Muscle layer of colon (tissue), 2 donors: ENCODE results near the gene GLI3.
"Not testable (repeated sequence)": the region's sequence is repeated elsewhere in the genome, so short reads cannot be mapped to it uniquely, and the experiment has no call there.

Experiments used
- H3K27ac ChIP-seq: one replicate; pipeline ENCODE4 v1.7.0; 2013; ENCODE audit warnings: low read depth, mild to moderate bottlenecking, low read length, moderate library complexity
- H3K27me3 ChIP-seq, 2 donors: one replicate each; pipeline ENCODE4 v1.7.0; 2013; ENCODE audit warnings: low read length in 2 of 2, mild to moderate bottlenecking in 2 of 2; ENCODE audit not compliant: insufficient read depth in 2 of 2, control insufficient read depth in 1 of 2
- H3K36me3 ChIP-seq: one replicate; pipeline ENCODE4 v1.7.0; 2013; ENCODE audit warnings: mild to moderate bottlenecking, low read length; ENCODE audit not compliant: insufficient read depth
- H3K4me1 ChIP-seq: one replicate; pipeline ENCODE4 v1.7.0; 2013; ENCODE audit warnings: mild to moderate bottlenecking, low read length; ENCODE audit not compliant: insufficient read depth
- H3K4me3 ChIP-seq, 2 donors: one replicate each; pipeline ENCODE4 v1.7.0; 2013; ENCODE audit warnings: low read length in 2 of 2, low read depth in 1 of 2, mild to moderate bottlenecking in 1 of 2, moderate library complexity in 1 of 2
- H3K9ac ChIP-seq: one replicate; pipeline ENCODE4 v1.7.0; 2013; ENCODE audit warnings: low read length
- H3K9me3 ChIP-seq: one replicate; pipeline ENCODE4 v1.7.0; 2013; ENCODE audit warnings: mild to moderate bottlenecking, low read length
- donor health status: abdominal sarcoma.
- donor health status: Adenocarcinoma of cecum.

GLI3 gene

GRCh38 chr7:42210333-42210732 lies 26.7 kb downstream of the GLI3 start:
- Histone ChIP-seq H3K9ac (no peak overlapping the region), H3K4me1 (peaks cover 27% of the 10 kb centered on the region), H3K36me3 (no peaks in the 10 kb centered on the region), H3K9me3 (no peaks in the 10 kb centered on the region), H3K27me3 (no peaks in the 10 kb centered on the region), H3K27ac (no peak overlapping the region), H3K4me3 (no peak overlapping the region)

DNA sequence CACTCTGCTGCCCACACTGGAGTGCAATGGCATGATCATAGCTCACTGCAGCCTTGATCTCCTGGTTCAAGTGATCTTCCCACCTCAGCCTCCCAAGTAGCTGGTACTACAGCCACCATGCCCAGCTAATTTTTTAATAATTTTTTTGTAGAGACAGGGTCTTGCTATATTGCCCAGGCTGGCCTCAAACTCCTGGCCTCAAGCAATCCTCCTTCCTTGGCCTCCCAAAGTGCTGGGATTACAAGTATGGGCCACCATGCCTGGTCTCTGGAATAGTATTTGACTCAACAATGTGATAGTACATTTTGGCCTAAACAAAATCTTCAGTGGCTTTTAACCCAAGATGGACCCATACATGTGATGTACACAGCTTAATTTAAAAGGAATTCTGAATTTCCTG lies 27.9 kb downstream of the GLI3 start:
- H3K4me1 ChIP-seq, result peaks cover 29% of the 10 kb centered on the region
- not testable (repeated sequence) for H3K27me3 ChIP-seq, H3K9me3 ChIP-seq, H3K27ac ChIP-seq, H3K9ac ChIP-seq, H3K4me3 ChIP-seq, H3K36me3 ChIP-seq

- peaks cover 24% of the 10 kb centered on the region for H3K4me1 ChIP-seq
- H3K27ac ChIP-seq, result no peak overlapping the region
- H3K9me3 ChIP-seq, result no peaks in the 10 kb centered on the region
These were observed 28.4 kb downstream of the GLI3 start for GRCh38 chr7:42208572-42208971.

GRCh38 chr7:42207420-42207819 lies 29.6 kb downstream of the GLI3 start:
- Histone ChIP-seq H3K9me3 (no peaks in the 10 kb centered on the region), H3K4me3 (no peak overlapping the region)

More at GRCh38 chr7:42208572-42208971, 28.4 kb downstream of the GLI3 start:
- no peaks in the 10 kb centered on the region for H3K27me3 ChIP-seq
- H3K36me3 ChIP-seq, result no peaks in the 10 kb centered on the region
- H3K9ac ChIP-seq, result no peak overlapping the region
- no peak overlapping the region for H3K4me3 ChIP-seq

GRCh38 chr7:42203336-42203735 lies 33.7 kb downstream of the GLI3 start:
- no peak overlapping the region for H3K4me3 ChIP-seq
- H3K27ac ChIP-seq, result no peak overlapping the region
- no peaks in the 10 kb centered on the region for H3K36me3 ChIP-seq
- no peak overlapping the region for H3K9ac ChIP-seq
- peaks cover 18% of the 10 kb centered on the region for H3K4me1 ChIP-seq
- no peaks in the 10 kb centered on the region for H3K9me3 ChIP-seq
- H3K27me3 ChIP-seq, result no peaks in the 10 kb centered on the region

More at GRCh38 chr7:42207420-42207819, 29.6 kb downstream of the GLI3 start:
- Histone ChIP-seq H3K36me3 (no peaks in the 10 kb centered on the region), H3K9ac (no peak overlapping the region), H3K4me1 (peaks cover 23% of the 10 kb centered on the region), H3K27me3 (no peaks in the 10 kb centered on the region), H3K27ac (no peak overlapping the region)

GRCh38 chr7:42202601-42203000 lies 34.4 kb downstream of the GLI3 start:
- H3K4me3 ChIP-seq, result no peak overlapping the region
- no peaks in the 10 kb centered on the region for H3K9me3 ChIP-seq
- no peaks in the 10 kb centered on the region for H3K27me3 ChIP-seq
- peaks cover 21% of the 10 kb centered on the region for H3K4me1 ChIP-seq
- H3K36me3 ChIP-seq, result no peaks in the 10 kb centered on the region
- no peak overlapping the region for H3K27ac ChIP-seq
- H3K9ac ChIP-seq, result no peak overlapping the region

GRCh38 chr7:42198974-42199668 lies 37.9 kb downstream of the GLI3 start:
- Histone ChIP-seq H3K9ac (no peak overlapping the region), H3K4me3 (no peak overlapping the region), H3K9me3 (no peaks in the 10 kb centered on the region), H3K27me3 (no peaks in the 10 kb centered on the region), H3K36me3 (no peaks in the 10 kb centered on the region), H3K4me1 (peaks cover 30% of the 10 kb centered on the region), H3K27ac (no peak overlapping the region)

GRCh38 chr7:42198296-42198695 lies 38.7 kb downstream of the GLI3 start:
- Histone ChIP-seq H3K36me3 (no peaks in the 10 kb centered on the region), H3K4me1 (peaks cover 39% of the 10 kb centered on the region), H3K27ac (no peak overlapping the region), H3K9ac (no peak overlapping the region), H3K4me3 (no peak overlapping the region), H3K27me3 (no peaks in the 10 kb centered on the region), H3K9me3 (no peaks in the 10 kb centered on the region)

- Histone ChIP-seq H3K27me3 (no peaks in the 10 kb centered on the region), H3K9me3 (no peaks in the 10 kb centered on the region), H3K27ac (no peak overlapping the region), H3K4me3 (no peak overlapping the region), H3K4me1 (peaks cover 47% of the 10 kb centered on the region), H3K36me3 (no peaks in the 10 kb centered on the region), H3K9ac (no peak overlapping the region)
These were observed 39.6 kb downstream of the GLI3 start for GRCh38 chr7:42197451-42197850.

DNA sequence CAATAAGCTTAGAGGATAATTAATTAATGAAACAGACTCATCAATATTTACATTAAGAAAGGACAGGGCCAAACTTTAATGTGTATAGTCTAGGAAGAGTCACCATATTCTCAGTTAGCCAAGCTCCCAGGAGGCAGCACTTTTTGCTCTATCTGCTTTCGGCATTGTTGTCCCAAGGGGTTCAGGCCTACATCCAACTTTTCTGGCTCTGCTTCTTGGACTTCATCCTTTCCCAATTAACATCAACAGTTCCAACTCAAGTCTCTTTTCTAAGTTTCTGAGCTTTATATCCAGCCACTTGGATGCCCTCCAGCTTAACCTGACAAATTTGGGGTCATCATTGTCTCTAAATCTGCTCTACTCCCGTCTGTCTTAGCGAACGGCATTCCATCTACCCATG lies 42.8 kb downstream of the GLI3 start:
- Histone ChIP-seq H3K9me3 (no peaks in the 10 kb centered on the region), H3K9ac (no peak overlapping the region), H3K27me3 (no peaks in the 10 kb centered on the region), H3K4me3 (no peak overlapping the region), H3K27ac (no peak overlapping the region), H3K4me1 (peaks cover 53% of the 10 kb centered on the region), H3K36me3 (no peaks in the 10 kb centered on the region)

- Histone ChIP-seq H3K27me3 (no peaks in the 10 kb centered on the region), H3K4me3 (no peak overlapping the region), H3K27ac (no peak overlapping the region), H3K9ac (no peak overlapping the region), H3K4me1 (peaks cover 49% of the 10 kb centered on the region), H3K36me3 (no peaks in the 10 kb centered on the region), H3K9me3 (no peaks in the 10 kb centered on the region)
These were observed 43.4 kb downstream of the GLI3 start for GRCh38 chr7:42193471-42194129.
